ENCODE results near the gene TBC1D12.

DNA sequence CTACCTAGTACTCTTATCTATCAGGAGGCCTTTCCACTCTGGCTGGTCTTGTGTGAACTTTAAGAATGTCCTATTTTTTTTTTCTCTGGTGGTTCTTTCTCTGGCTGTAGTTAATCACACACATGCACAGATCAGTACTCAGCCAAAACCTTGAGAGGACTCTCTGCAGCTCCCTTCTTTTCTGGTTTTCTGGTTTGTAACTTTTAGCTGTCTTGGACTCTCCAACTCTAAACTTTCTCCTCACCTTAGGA, 88.4 kb downstream of the TBC1D12 start:
- TF ChIP-seq, protein P1, sequence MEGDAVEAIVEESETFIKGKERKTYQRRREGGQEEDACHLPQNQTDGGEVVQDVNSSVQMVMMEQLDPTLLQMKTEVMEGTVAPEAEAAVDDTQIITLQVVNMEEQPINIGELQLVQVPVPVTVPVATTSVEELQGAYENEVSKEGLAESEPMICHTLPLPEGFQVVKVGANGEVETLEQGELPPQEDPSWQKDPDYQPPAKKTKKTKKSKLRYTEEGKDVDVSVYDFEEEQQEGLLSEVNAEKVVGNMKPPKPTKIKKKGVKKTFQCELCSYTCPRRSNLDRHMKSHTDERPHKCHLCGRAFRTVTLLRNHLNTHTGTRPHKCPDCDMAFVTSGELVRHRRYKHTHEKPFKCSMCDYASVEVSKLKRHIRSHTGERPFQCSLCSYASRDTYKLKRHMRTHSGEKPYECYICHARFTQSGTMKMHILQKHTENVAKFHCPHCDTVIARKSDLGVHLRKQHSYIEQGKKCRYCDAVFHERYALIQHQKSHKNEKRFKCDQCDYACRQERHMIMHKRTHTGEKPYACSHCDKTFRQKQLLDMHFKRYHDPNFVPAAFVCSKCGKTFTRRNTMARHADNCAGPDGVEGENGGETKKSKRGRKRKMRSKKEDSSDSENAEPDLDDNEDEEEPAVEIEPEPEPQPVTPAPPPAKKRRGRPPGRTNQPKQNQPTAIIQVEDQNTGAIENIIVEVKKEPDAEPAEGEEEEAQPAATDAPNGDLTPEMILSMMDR (IDR thresholded peaks at IDR 0.05): no peak
- no peak for TF ChIP-seq POLR2A (IDR thresholded peaks at IDR 0.05)
